ENCODE data around the gene NSMCE4A. TPM values are rescaled to one million over a fixed set of nuclear protein-coding genes. Genes with fewer than 3 reads are reported as not detected.
A peak's percentile ranks its signal among the peaks of the same experiment; 100 is the strongest.

Gene NSMCE4A
- total RNA-seq, 2 donors from 2014 or later, result 68.9 to 70.8 TPM

DNA sequence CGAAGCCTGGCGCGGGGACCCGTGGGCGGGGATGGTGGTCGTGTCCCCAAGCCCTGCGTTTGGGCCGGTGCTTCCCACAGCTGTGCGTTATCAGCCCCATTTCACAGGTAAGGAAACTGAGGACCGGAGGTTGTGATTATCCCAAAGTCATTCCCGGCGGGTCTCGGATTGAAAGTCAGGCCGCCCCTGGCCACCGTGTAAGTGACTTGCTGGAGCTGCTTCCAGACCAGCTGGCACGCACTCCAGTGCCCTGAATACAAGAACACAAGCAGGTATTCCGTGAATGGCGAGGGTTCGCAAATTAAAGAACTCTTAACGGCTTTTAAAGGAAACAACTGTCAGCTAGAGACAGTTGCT lies 46.5 kb downstream of the NSMCE4A start:
- Histone ChIP-seq H3K36me3 (replicated peaks in 1 of 2; ENCODE audit: insufficient read depth in 1 of 2, low read depth in 2 of 2) (no peaks in the 10 kb centered on the region), H3K27me3 (no peaks in the 10 kb centered on the region), H3K4me3 (peak overlapping the region; percentile 62 to 85), H3K27ac (peak overlapping the region; percentile 93 to 99 (median 98)), H3K4me1 (peaks cover 49% of the 10 kb centered on the region), H3K9me3 (no peaks in the 10 kb centered on the region)
- intact Hi-C loops (cut with DNase I), result no loop called here
- ATAC-seq, result peak; percentile 24
- TF ChIP-seq POLR2A (IDR thresholded peaks at IDR 0.05), result no peak
- TF ChIP-seq, protein P1, sequence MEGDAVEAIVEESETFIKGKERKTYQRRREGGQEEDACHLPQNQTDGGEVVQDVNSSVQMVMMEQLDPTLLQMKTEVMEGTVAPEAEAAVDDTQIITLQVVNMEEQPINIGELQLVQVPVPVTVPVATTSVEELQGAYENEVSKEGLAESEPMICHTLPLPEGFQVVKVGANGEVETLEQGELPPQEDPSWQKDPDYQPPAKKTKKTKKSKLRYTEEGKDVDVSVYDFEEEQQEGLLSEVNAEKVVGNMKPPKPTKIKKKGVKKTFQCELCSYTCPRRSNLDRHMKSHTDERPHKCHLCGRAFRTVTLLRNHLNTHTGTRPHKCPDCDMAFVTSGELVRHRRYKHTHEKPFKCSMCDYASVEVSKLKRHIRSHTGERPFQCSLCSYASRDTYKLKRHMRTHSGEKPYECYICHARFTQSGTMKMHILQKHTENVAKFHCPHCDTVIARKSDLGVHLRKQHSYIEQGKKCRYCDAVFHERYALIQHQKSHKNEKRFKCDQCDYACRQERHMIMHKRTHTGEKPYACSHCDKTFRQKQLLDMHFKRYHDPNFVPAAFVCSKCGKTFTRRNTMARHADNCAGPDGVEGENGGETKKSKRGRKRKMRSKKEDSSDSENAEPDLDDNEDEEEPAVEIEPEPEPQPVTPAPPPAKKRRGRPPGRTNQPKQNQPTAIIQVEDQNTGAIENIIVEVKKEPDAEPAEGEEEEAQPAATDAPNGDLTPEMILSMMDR (IDR thresholded peaks at IDR 0.05), result no peak
- peak in 3 of 4 donors; percentile 60 to 75 (median 61) for DNase-seq
- WGBS, 2 donors, result 1% methylated on average over 11 to 20 of the region's 20 CpGs

DNA sequence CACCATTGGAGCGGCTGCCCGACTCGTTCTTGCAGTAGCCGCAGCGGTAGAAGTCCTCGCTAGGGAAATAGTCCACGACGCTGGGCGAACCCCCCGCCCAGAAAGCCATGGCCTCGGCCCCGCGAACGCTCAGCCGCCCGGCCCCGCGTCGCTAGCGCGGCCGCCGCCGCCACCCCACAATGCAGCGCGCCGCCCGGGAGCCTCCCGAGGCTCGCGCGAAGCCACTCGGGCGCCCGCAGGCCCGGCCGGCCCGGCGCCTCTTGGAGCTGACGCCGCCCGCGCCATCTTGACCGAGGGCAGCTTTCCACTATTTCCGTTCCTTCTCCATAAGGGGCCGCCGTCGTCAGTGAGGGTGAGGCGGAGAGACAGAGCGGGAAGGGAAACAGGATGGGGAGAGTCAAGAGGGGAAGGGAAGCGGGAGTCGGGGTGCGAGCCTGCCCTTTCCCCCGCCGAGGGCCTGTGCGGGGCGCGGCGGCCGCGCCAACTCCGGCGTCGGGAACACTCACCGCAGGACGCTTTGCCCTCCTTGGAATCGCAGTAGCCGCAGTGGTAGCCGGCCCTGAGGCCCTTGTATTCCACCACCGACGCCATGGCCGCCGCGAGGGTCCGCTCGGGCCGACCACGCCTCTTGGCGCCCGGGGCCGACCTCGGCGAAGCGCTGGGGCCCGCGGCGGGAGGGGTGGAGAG lies 47.0 kb downstream of the NSMCE4A start, which contains the start of gene ATE1:
TSS of gene ATE1 (minus strand) at position 191 of the 687 bp plus-strand sequence. CDS start at position 109, 82 bp downstream.
- TF ChIP-seq, protein P1 (IDR thresholded peaks at IDR 0.05), result peak in 2 of 7 experiments; percentile 16 to 24
- TF ChIP-seq POLR2A (IDR thresholded peaks at IDR 0.05), result peak; percentile 83 to 92 (median 91)
- Histone ChIP-seq H3K27me3 (no peaks in the 10 kb centered on the region), H3K4me1 (peaks cover 49% of the 10 kb centered on the region), H3K4me3 (peak within 1 kb of the TSS; percentile 85), H3K9me3 (no peaks in the 10 kb centered on the region), H3K27ac (peak within 1 kb of the TSS; percentile 93 to 99 (median 98)), H3K36me3 (replicated peaks in 1 of 2; ENCODE audit: insufficient read depth in 1 of 2, low read depth in 2 of 2) (no peaks in the 10 kb centered on the region)
- 1% methylated on average over 77 of the region's 87 CpGs; no CpG with 5 or more reads in 1 of the 2 donors for WGBS, 2 donors
- DNase-seq (peak; percentile 91 to 94 (median 92)), ATAC-seq (peak; percentile 96)
- intact Hi-C loops (cut with DNase I), result no loop called here

- no peaks in the 10 kb centered on the region for H3K9me3 ChIP-seq
- H3K27me3 ChIP-seq, result no peaks in the 10 kb centered on the region
- TF ChIP-seq, protein P1 (IDR thresholded peaks at IDR 0.05), result no peak
- TF ChIP-seq POLR2A (IDR thresholded peaks at IDR 0.05), result no peak
- intact Hi-C loops (cut with DNase I), result no loop called here
- H3K27ac ChIP-seq, result peak overlapping the region; percentile 93 to 99 (median 98)
- H3K36me3 ChIP-seq (replicated peaks in 1 of 2; ENCODE audit: insufficient read depth in 1 of 2, low read depth in 2 of 2), result no peaks in the 10 kb centered on the region
- peaks cover 49% of the 10 kb centered on the region for H3K4me1 ChIP-seq
- 0% methylated on average over 9 to 39 of the region's 48 CpGs for WGBS, 2 donors
- ATAC-seq (peak; percentile 54), DNase-seq (peak; percentile 53 to 68 (median 57))
- peak overlapping the region; percentile 85 for H3K4me3 ChIP-seq
Observed at GRCh38 chr10:121927318-121927840, 47.6 kb downstream of the NSMCE4A start.

DNA sequence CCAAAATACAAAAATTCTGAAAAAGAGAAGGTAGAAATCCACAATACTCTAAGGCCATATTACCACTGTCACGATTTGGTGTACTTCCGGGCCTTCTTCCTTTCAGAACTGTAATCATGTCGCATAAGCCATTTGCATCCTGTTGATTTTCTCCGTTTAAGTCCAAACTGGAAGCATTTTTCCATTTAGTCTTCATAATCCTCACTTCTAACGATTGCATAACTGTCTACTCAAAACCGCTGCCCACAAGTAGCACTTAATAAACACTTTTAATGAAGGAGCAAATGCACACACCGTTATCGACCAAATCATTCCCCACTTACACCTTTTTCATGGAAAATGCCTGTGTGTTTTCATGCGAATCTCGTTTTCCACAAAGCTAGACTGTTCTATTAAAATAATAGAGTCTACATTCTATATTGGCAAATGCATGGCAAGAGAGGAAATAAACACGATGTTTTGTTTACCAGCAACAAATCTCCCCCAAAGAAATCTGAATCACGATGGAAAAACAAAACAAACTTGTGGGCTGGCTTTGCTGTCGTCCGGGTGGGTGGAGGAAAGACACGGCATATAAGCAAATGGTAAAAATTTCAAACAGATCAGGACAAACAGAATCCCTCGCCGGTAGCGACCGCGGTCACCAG lies 48.2 kb downstream of the NSMCE4A start:
- peaks cover 48% of the 10 kb centered on the region for H3K4me1 ChIP-seq
- intact Hi-C loops (cut with DNase I), result no loop called here
- DNase-seq (no peak), ATAC-seq (no peak)
- H3K27me3 ChIP-seq, result no peaks in the 10 kb centered on the region
- 1% methylated on average over 20 of the region's 20 CpGs for WGBS, 2 donors
- peak overlapping the region; percentile 85 for H3K4me3 ChIP-seq
- H3K36me3 ChIP-seq (replicated peaks in 1 of 2; ENCODE audit: insufficient read depth in 1 of 2, low read depth in 2 of 2), result no peaks in the 10 kb centered on the region
- TF ChIP-seq, protein P1 (IDR thresholded peaks at IDR 0.05), result no peak
- TF ChIP-seq POLR2A (IDR thresholded peaks at IDR 0.05), result no peak
- no peaks in the 10 kb centered on the region for H3K9me3 ChIP-seq
- peak overlapping the region in 3 of 4 donors; percentile 93 to 99 (median 99) for H3K27ac ChIP-seq

All from body of pancreas (tissue), 4 donors.